Karpas-422 (cell line): Measurements from ENCODE around the gene PTPRK. TPM values are rescaled to one million over a fixed set of nuclear protein-coding genes. Genes with fewer than 3 reads are reported as not detected.

Source experiments
- DNase-seq: peaks from one replicate; pipeline ENCODE4 v3.0.0-alpha.2; 2015
- H2AFZ ChIP-seq: fragments of 200-600 bp; sonication (generic); 2 replicates; pipeline ENCODE4 v1.6.1; 2014; ENCODE audit warnings: antibody characterized with exemption, low read length, mixed read lengths
- H3K27ac ChIP-seq: fragments of 200-600 bp; sonication (generic); 2 replicates; pipeline ENCODE4 v1.5.1; 2014; ENCODE audit warnings: mild to moderate bottlenecking, low read length, moderate library complexity
- H3K27me3 ChIP-seq: fragments of 200-600 bp; sonication (generic); 2 replicates; pipeline ENCODE4 v1.6.1; 2014; ENCODE audit warnings: low read length, mixed read lengths
- H3K36me3 ChIP-seq: fragments of 200-600 bp; sonication (generic); 2 replicates; pipeline ENCODE4 v1.6.1; 2014; ENCODE audit warnings: low read length, mixed read lengths; ENCODE audit not compliant: insufficient read depth
- H3K4me1 ChIP-seq: fragments of 200-600 bp; sonication (generic); 2 replicates; pipeline ENCODE4 v1.6.1; 2014; ENCODE audit warnings: mild to moderate bottlenecking, low read length, mixed read lengths
- H3K4me2 ChIP-seq: fragments of 200-600 bp; sonication (generic); 2 replicates; pipeline ENCODE4 v1.6.1; 2014; ENCODE audit warnings: low read length, low read depth, mild to moderate bottlenecking; ENCODE audit not compliant: poor library complexity, severe bottlenecking
- H3K4me3 ChIP-seq: fragments of 200-600 bp; sonication (generic); 2 replicates; pipeline ENCODE4 v1.5.1; 2014; ENCODE audit warnings: mild to moderate bottlenecking, antibody characterized with exemption, low read length, mixed read lengths
- H3K79me2 ChIP-seq: fragments of 200-600 bp; sonication (generic); 2 replicates; pipeline ENCODE4 v1.6.1; 2014; ENCODE audit warnings: mild to moderate bottlenecking, low read length, mixed read lengths
- H3K9ac ChIP-seq: fragments of 200-600 bp; sonication (generic); 2 replicates; pipeline ENCODE4 v1.6.0; 2014; ENCODE audit warnings: low read length
- H3K9me2 ChIP-seq: fragments of 200-600 bp; sonication (generic), shearing (Covaris generic); replicated peaks from 2 replicates; pipeline ENCODE4 v1.6.0; 2014; ENCODE audit warnings: mild to moderate bottlenecking, low read length, moderate library complexity; ENCODE audit not compliant: insufficient read depth
- H3K9me3 ChIP-seq: fragments of 300-700, 200-600 bp; sonication (generic); 2 replicates; pipeline ENCODE4 v1.6.1; 2014; ENCODE audit warnings: low read length, mixed read lengths
- H4K20me1 ChIP-seq: fragments of 200-600 bp; sonication (generic); 2 replicates; pipeline ENCODE4 v1.6.1; 2014; ENCODE audit warnings: mild to moderate bottlenecking, antibody characterized with exemption, low read length, low read depth; ENCODE audit not compliant: insufficient read depth
- total RNA-seq: library from RNA; depleted of rRNA; stranded (reverse); fragments of >200 nt; shearing (Covaris generic); gene quantifications from 2 replicates; pipeline ENCODE4 v1.2.3, GENCODE V29; 2014; ENCODE audit warnings: low replicate concordance

The PTPRK gene
- total RNA-seq, 1 experiment from 2014 or later = 0.04 TPM

GRCh38 chr6:127946388-127946787, 574.0 kb downstream of the PTPRK start:
- no peak overlapping the region for H3K27ac ChIP-seq
- H3K9ac ChIP-seq = no peak overlapping the region
- H3K4me1 ChIP-seq = no peaks in the 10 kb centered on the region
- no peaks in the 10 kb centered on the region for H3K36me3 ChIP-seq
- H4K20me1 ChIP-seq = no peaks in the 10 kb centered on the region
- H3K79me2 ChIP-seq = no peaks in the 10 kb centered on the region
- no peak overlapping the region for H3K4me2 ChIP-seq
- no peaks in the 10 kb centered on the region for H3K9me3 ChIP-seq
- H3K4me3 ChIP-seq = no peak overlapping the region
- no peaks in the 10 kb centered on the region for H3K27me3 ChIP-seq
- H3K9me2 ChIP-seq = no peaks in the 10 kb centered on the region
- no peak overlapping the region for H2AFZ ChIP-seq
- DNase-seq = no peak

DNA sequence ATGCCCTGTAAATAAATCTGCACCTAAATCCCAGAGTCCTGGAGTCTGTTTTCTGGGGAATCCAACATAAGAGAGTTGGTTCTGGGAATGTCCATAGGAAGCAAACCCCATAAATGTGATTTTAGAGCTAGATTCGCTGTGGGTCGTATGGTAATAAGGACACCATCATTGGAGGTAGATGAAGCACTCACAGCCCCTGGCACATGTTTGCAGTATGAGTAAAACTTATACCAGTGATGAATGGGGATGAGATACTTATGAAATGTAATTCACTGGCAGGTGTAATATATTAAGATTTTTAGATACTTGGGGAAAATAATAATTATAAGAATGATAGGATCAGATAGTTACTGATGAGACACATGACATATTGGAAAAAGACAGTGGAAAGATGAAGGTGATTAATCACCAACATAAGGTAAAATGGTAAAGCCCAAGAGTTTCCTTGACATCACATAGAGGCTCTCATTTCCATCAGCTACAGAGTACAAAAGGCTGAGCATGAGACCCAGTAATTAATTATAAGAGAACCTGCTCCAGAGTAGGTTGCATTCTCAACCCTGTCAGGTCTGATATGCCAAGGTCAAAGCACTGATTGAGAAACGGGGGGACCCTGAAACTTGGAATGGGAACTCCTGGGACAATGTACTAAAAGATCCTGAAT, 574.8 kb downstream of the PTPRK start:
- H3K27me3 ChIP-seq = no peaks in the 10 kb centered on the region

GRCh38 chr6:127941228-127941627, 579.2 kb downstream of the PTPRK start:
- Histone ChIP-seq H3K9me3 (no peaks in the 10 kb centered on the region), H3K79me2 (no peaks in the 10 kb centered on the region), H3K27ac (no peak overlapping the region), H3K4me3 (no peak overlapping the region), H3K4me1 (no peaks in the 10 kb centered on the region), H3K4me2 (no peak overlapping the region), H2AFZ (no peak overlapping the region), H3K9ac (no peak overlapping the region), H3K36me3 (no peaks in the 10 kb centered on the region), H3K9me2 (no peaks in the 10 kb centered on the region), H4K20me1 (no peaks in the 10 kb centered on the region), H3K27me3 (no peaks in the 10 kb centered on the region)
- no peak for DNase-seq

More for the DNA sequence above, 574.8 kb downstream of the PTPRK start:
- Histone ChIP-seq H2AFZ (no peak overlapping the region), H3K27ac (no peak overlapping the region), H3K9me2 (no peaks in the 10 kb centered on the region), H3K4me2 (no peak overlapping the region), H3K4me1 (no peaks in the 10 kb centered on the region), H3K9ac (no peak overlapping the region), H3K79me2 (no peaks in the 10 kb centered on the region), H3K36me3 (no peaks in the 10 kb centered on the region), H4K20me1 (no peaks in the 10 kb centered on the region), H3K4me3 (no peak overlapping the region), H3K9me3 (no peaks in the 10 kb centered on the region)
- DNase-seq = no peak

- H3K27ac ChIP-seq = no peak overlapping the region
- no peaks in the 10 kb centered on the region for H3K9me2 ChIP-seq
- H3K79me2 ChIP-seq = no peaks in the 10 kb centered on the region
- DNase-seq = no peak
- no peak overlapping the region for H3K4me3 ChIP-seq
- H3K9ac ChIP-seq = no peak overlapping the region
- no peaks in the 10 kb centered on the region for H3K9me3 ChIP-seq
- H3K4me1 ChIP-seq = no peaks in the 10 kb centered on the region
- no peak overlapping the region for H2AFZ ChIP-seq
- H3K4me2 ChIP-seq = no peak overlapping the region
- H4K20me1 ChIP-seq = no peaks in the 10 kb centered on the region
- no peaks in the 10 kb centered on the region for H3K36me3 ChIP-seq
- H3K27me3 ChIP-seq = no peaks in the 10 kb centered on the region
These were observed 580.8 kb downstream of the PTPRK start for GRCh38 chr6:127939442-127940066.

GRCh38 chr6:127938701-127939100, 581.7 kb downstream of the PTPRK start:
- Histone ChIP-seq H3K4me2 (no peak overlapping the region), H3K27me3 (no peaks in the 10 kb centered on the region), H3K9me2 (no peaks in the 10 kb centered on the region), H3K9me3 (peaks cover 7% of the 10 kb centered on the region; the same call in 1 of the 2 replicates), H2AFZ (no peak overlapping the region), H3K27ac (no peak overlapping the region), H3K79me2 (no peaks in the 10 kb centered on the region), H3K4me1 (no peaks in the 10 kb centered on the region), H4K20me1 (no peaks in the 10 kb centered on the region), H3K9ac (no peak overlapping the region), H3K36me3 (no peaks in the 10 kb centered on the region), H3K4me3 (no peak overlapping the region)
- no peak for DNase-seq

GRCh38 chr6:127937747-127938146, 582.7 kb downstream of the PTPRK start:
- Histone ChIP-seq H3K9ac (no peak overlapping the region), H3K36me3 (no peaks in the 10 kb centered on the region), H2AFZ (no peak overlapping the region), H3K27me3 (no peaks in the 10 kb centered on the region), H3K9me2 (no peaks in the 10 kb centered on the region), H3K4me3 (no peak overlapping the region), H4K20me1 (no peaks in the 10 kb centered on the region), H3K4me1 (no peaks in the 10 kb centered on the region), H3K27ac (no peak overlapping the region), H3K9me3 (peaks cover 12% of the 10 kb centered on the region), H3K79me2 (no peaks in the 10 kb centered on the region), H3K4me2 (no peak overlapping the region)
- no peak for DNase-seq

GRCh38 chr6:127937102-127937501, 583.3 kb downstream of the PTPRK start:
- Histone ChIP-seq H3K79me2 (no peaks in the 10 kb centered on the region), H3K9me3 (peaks cover 16% of the 10 kb centered on the region), H3K9me2 (no peaks in the 10 kb centered on the region), H3K27ac (no peak overlapping the region), H3K9ac (no peak overlapping the region), H3K4me1 (no peaks in the 10 kb centered on the region), H3K36me3 (no peaks in the 10 kb centered on the region), H4K20me1 (no peaks in the 10 kb centered on the region), H3K4me3 (no peak overlapping the region), H2AFZ (no peak overlapping the region), H3K27me3 (no peaks in the 10 kb centered on the region), H3K4me2 (no peak overlapping the region)
- no peak for DNase-seq

DNA sequence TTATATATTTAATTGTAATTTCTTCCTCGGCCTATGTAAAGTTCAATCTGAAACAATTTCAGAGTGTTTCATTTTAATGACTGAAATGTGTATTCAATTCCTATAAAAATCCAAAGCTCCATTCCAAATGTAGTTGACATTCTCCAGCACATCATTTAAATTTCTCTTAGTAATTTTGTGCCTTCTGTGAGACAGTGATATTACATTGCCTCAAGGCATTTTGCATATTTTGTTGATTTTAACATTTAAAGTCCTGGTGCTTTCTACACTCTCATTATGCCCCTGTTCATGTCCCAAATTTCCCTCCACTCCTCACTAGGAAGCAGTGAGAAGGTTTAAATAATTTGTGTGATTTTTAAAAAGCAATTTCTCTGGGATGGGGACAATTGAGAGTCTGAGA, 585.4 kb downstream of the PTPRK start:
- Histone ChIP-seq H3K9me3 (peaks cover 16% of the 10 kb centered on the region), H2AFZ (no peak overlapping the region), H4K20me1 (no peaks in the 10 kb centered on the region), H3K36me3 (no peaks in the 10 kb centered on the region), H3K9ac (no peak overlapping the region), H3K27me3 (no peaks in the 10 kb centered on the region), H3K27ac (no peak overlapping the region), H3K4me2 (no peak overlapping the region), H3K9me2 (no peaks in the 10 kb centered on the region), H3K4me1 (no peaks in the 10 kb centered on the region), H3K79me2 (no peaks in the 10 kb centered on the region), H3K4me3 (no peak overlapping the region)
- DNase-seq = no peak
